PC-9 (cell line): ENCODE results near the gene TTC1. TPM values are rescaled to one million over a fixed set of nuclear protein-coding genes. Genes with fewer than 3 reads are reported as not detected.

Experiments
- BruUV-seq: library from RNA; stranded (reverse); fragments of 400-500 nt; replicated peaks from 2 replicates; lab custom pipeline; 2021; lab: Mats Ljungman, UMichigan
- CTCF ChIA-PET: fragments of 300-600 bp; sonication (Branson Sonifier 250); formaldehyde crosslinking; loops from one replicate; lab custom pipeline; 2022; ENCODE audit warnings: antibody characterized with exemption; lab: Charles Lee
- POLR2A ChIA-PET: fragments of 300-600 bp; sonication (Branson Sonifier 250); formaldehyde crosslinking; loops from one replicate; lab custom pipeline; 2022; ENCODE audit warnings: antibody characterized with exemption; ENCODE audit not compliant: unreplicated experiment; lab: Charles Lee
- DNase-seq, 2 experiments: peaks; one replicate each; pipeline versions ENCODE4 v3.0.0 to v3.0.0-alpha.2; 2015 to 2022; ENCODE audit warnings: mixed read lengths in 1 of 2
- H2AFZ ChIP-seq: fragments of 200-600 bp; sonication (generic); 2 replicates; pipeline ENCODE4 v1.8.1; 2017; ENCODE audit warnings: antibody characterized with exemption
- H3F3A ChIP-seq: fragments of 200-600 bp; sonication (generic); 2 replicates; pipeline ENCODE4 v1.8.1; 2017; ENCODE audit warnings: antibody characterized with exemption, mild to moderate bottlenecking, low read depth; ENCODE audit not compliant: insufficient read depth
- H3K27ac ChIP-seq: fragments of 200-600 bp; sonication (generic); 2 replicates; pipeline ENCODE4 v1.6.1; 2016; ENCODE audit warnings: mixed run types
- H3K27me3 ChIP-seq: fragments of 200-600 bp; sonication (generic); 2 replicates; pipeline ENCODE4 v1.6.1; 2016; ENCODE audit warnings: low read depth, mixed run types; ENCODE audit not compliant: insufficient read depth
- H3K36me3 ChIP-seq: fragments of 200-600 bp; sonication (generic); 2 replicates; pipeline ENCODE4 v1.6.1; 2016; ENCODE audit warnings: low read depth, mixed run types
- H3K4me1 ChIP-seq: fragments of 200-600 bp; sonication (generic); replicated peaks from 2 replicates; pipeline ENCODE4 v1.6.1; 2016; ENCODE audit warnings: mixed run types; ENCODE audit not compliant: insufficient read depth
- H3K4me2 ChIP-seq: fragments of 200-600 bp; sonication (generic); 2 replicates; pipeline ENCODE4 v1.6.1; 2017; ENCODE audit warnings: mixed run types
- H3K4me3 ChIP-seq: fragments of 200-600 bp; sonication (generic); 2 replicates; pipeline ENCODE4 v1.6.1; 2016; ENCODE audit warnings: mixed run types
- H3K79me2 ChIP-seq: fragments of 200-600 bp; sonication (generic); 2 replicates; pipeline ENCODE4 v1.6.1; 2017; ENCODE audit warnings: low read depth, mixed run types
- H3K9me2 ChIP-seq: fragments of 200-600 bp; sonication (generic); 2 replicates; pipeline ENCODE4 v1.8.1; 2017; ENCODE audit warnings: mild to moderate bottlenecking; ENCODE audit not compliant: insufficient read depth
- H3K9me3 ChIP-seq: fragments of 200-600 bp; sonication (generic); 2 replicates; pipeline ENCODE4 v1.8.1; 2016; ENCODE audit warnings: low read depth; ENCODE audit not compliant: insufficient read depth
- H4K20me1 ChIP-seq: fragments of 200-600 bp; sonication (generic); 2 replicates; pipeline ENCODE4 v1.8.1; 2017; ENCODE audit not compliant: insufficient read depth
- CTCF ChIP-seq: fragments of 200-600 bp; sonication (generic); conservative IDR thresholded peaks from 2 replicates; pipeline ENCODE4 v1.6.1; 2017; ENCODE audit warnings: mixed run types, antibody characterized with exemption, mild to moderate bottlenecking, moderate library complexity
- EZH2 ChIP-seq: fragments of 200-600 bp; sonication (generic); IDR thresholded peaks from 2 replicates; pipeline ENCODE4 v1.8.0; 2017; ENCODE audit warnings: antibody characterized with exemption, low read depth
- intact Hi-C: fragments of 100-400 bp; cut with micrococcal nuclease; formaldehyde crosslinking; loops from one replicate; pipeline ENCODE4 v1.10.0; 2022; ENCODE audit not compliant: unreplicated experiment
- total RNA-seq: library from RNA; stranded (reverse); gene quantifications from 2 replicates; pipeline ENCODE4 v1.2.3, GENCODE V29; 2021

Gene TTC1
- total RNA-seq, 1 experiment from 2014 or later = 68.5 TPM

GRCh38 chr5:160049099-160049498 is 40.2 kb downstream of the TTC1 start:
- Histone ChIP-seq H3F3A (peaks cover 3% of the 10 kb centered on the region; the same call in 1 of the 2 replicates), H3K9me2 (no peaks in the 10 kb centered on the region), H3K36me3 (peaks cover 28% of the 10 kb centered on the region), H2AFZ (no peak overlapping the region), H3K27me3 (no peaks in the 10 kb centered on the region), H3K79me2 (no peaks in the 10 kb centered on the region), H3K4me2 (no peak overlapping the region), H3K27ac (no peak overlapping the region), H3K4me1 (no peaks in the 10 kb centered on the region), H3K9me3 (no peaks in the 10 kb centered on the region), H4K20me1 (no peaks in the 10 kb centered on the region), H3K4me3 (no peak overlapping the region)
- intact Hi-C loops = no loop called here
- BruUV-seq = no TSS peak
- no peak for TF ChIP-seq CTCF
- DNase-seq = no peak
- ChIA-PET POLR2A (no interaction called here), CTCF (no interaction called here)

GRCh38 chr5:160054047-160054446 is 45.1 kb downstream of the TTC1 start:
- Histone ChIP-seq H3K79me2 (no peaks in the 10 kb centered on the region), H3K27ac (no peak overlapping the region), H3K27me3 (no peaks in the 10 kb centered on the region), H3K9me3 (no peaks in the 10 kb centered on the region), H4K20me1 (no peaks in the 10 kb centered on the region; the same call in 1 of the 2 replicates), H3K9me2 (no peaks in the 10 kb centered on the region), H3K4me1 (no peaks in the 10 kb centered on the region; the same call in 1 of the 2 replicates), H3K4me3 (no peak overlapping the region), H2AFZ (no peak overlapping the region), H3K36me3 (peaks cover 39% of the 10 kb centered on the region), H3F3A (0 out of 2 replicates have a peak, but pooled peaks cover 3% of the 10 kb centered on the region), H3K4me2 (no peak overlapping the region)
- DNase-seq = no peak
- BruUV-seq = no TSS peak
- ChIA-PET CTCF (no interaction called here), POLR2A (interaction anchor here (0.6 kb wide), 2 partner anchors 283 to 935 kb away, joined by 3 read pairs; no protein-coding TSS in a partner anchor)
- intact Hi-C loops = no loop called here
- TF ChIP-seq EZH2 (no peak), CTCF (no peak)

GRCh38 chr5:160054831-160055230 is 45.9 kb downstream of the TTC1 start:
- POLR2A ChIA-PET = no interaction called here

More at GRCh38 chr5:160054831-160055230, 45.9 kb downstream of the TTC1 start:
- Histone ChIP-seq H3K36me3 (peaks cover 43% of the 10 kb centered on the region), H4K20me1 (no peaks in the 10 kb centered on the region; the same call in 1 of the 2 replicates), H3K9me3 (no peaks in the 10 kb centered on the region), H3K9me2 (no peaks in the 10 kb centered on the region), H3K4me2 (no peak overlapping the region), H3K4me3 (no peak overlapping the region), H3K4me1 (no peaks in the 10 kb centered on the region; the same call in 1 of the 2 replicates), H3K27ac (no peak overlapping the region), H3K79me2 (no peaks in the 10 kb centered on the region), H2AFZ (no peak overlapping the region), H3F3A (0 out of 2 replicates have a peak, but pooled peaks cover 3% of the 10 kb centered on the region), H3K27me3 (no peaks in the 10 kb centered on the region)
- CTCF ChIA-PET = no interaction called here
- TF ChIP-seq EZH2 (no peak), CTCF (no peak)
- peak; percentile 43 to 46 for DNase-seq
- BruUV-seq = no TSS peak
- intact Hi-C loops = no loop called here
